ENCODE measurements around the gene ELMO1. TPM values are rescaled to one million over a fixed set of nuclear protein-coding genes. Genes with fewer than 3 reads are reported as not detected.

The ELMO1 gene
- total RNA-seq, 1 experiment from 2014 or later, result not detected

GRCh38 chr7:37359180-37359579, 89.5 kb downstream of the ELMO1 start:
- Histone ChIP-seq H3K4me3 (no peak overlapping the region), H3K27me3 (replicated peaks) (no peaks in the 10 kb centered on the region; the same call in 1 of the 2 replicates), H3K4me1 (replicated peaks) (no peaks in the 10 kb centered on the region), H3K36me3 (no peaks in the 10 kb centered on the region), H3K9me3 (replicated peaks) (no peaks in the 10 kb centered on the region), H3K27ac (no peak overlapping the region)
- no peak for DNase-seq (ENCODE audit: low read depth in 1 of 2, low spot score in 2 of 2)

- no peak for DNase-seq (ENCODE audit: low read depth in 1 of 2, low spot score in 2 of 2)
- H3K4me3 ChIP-seq, result no peak overlapping the region
- H3K27me3 ChIP-seq (replicated peaks), result no peaks in the 10 kb centered on the region; the same call in 1 of the 2 replicates
- H3K27ac ChIP-seq, result no peak overlapping the region
- no peaks in the 10 kb centered on the region for H3K9me3 ChIP-seq (replicated peaks)
- no peaks in the 10 kb centered on the region for H3K36me3 ChIP-seq
- no peaks in the 10 kb centered on the region for H3K4me1 ChIP-seq (replicated peaks)
These were observed 91.0 kb downstream of the ELMO1 start for GRCh38 chr7:37357637-37357996.

- H3K36me3 ChIP-seq, result no peaks in the 10 kb centered on the region
- DNase-seq (ENCODE audit: low read depth in 1 of 2, low spot score in 2 of 2), result no peak
- H3K4me3 ChIP-seq, result no peak overlapping the region
- H3K27ac ChIP-seq, result no peak overlapping the region
- H3K4me1 ChIP-seq (replicated peaks), result no peaks in the 10 kb centered on the region
- no peaks in the 10 kb centered on the region for H3K9me3 ChIP-seq (replicated peaks)
- no peaks in the 10 kb centered on the region; the same call in 1 of the 2 replicates for H3K27me3 ChIP-seq (replicated peaks)
These were observed 91.6 kb downstream of the ELMO1 start for GRCh38 chr7:37356911-37357636.

GRCh38 chr7:37354656-37355131, 94.0 kb downstream of the ELMO1 start:
- H3K27me3 ChIP-seq (replicated peaks), result no peaks in the 10 kb centered on the region

GRCh38 chr7:37353949-37354655, 94.6 kb downstream of the ELMO1 start:
- Histone ChIP-seq H3K9me3 (replicated peaks) (no peaks in the 10 kb centered on the region), H3K4me1 (replicated peaks) (no peaks in the 10 kb centered on the region), H3K36me3 (no peaks in the 10 kb centered on the region), H3K27me3 (replicated peaks) (no peaks in the 10 kb centered on the region), H3K4me3 (no peak overlapping the region), H3K27ac (no peak overlapping the region)
- DNase-seq (ENCODE audit: low read depth in 1 of 2, low spot score in 2 of 2), result no peak

More at GRCh38 chr7:37354656-37355131, 94.0 kb downstream of the ELMO1 start:
- H3K4me3 ChIP-seq, result no peak overlapping the region
- no peaks in the 10 kb centered on the region for H3K4me1 ChIP-seq (replicated peaks)
- no peak for DNase-seq (ENCODE audit: low read depth in 1 of 2, low spot score in 2 of 2)
- no peak overlapping the region for H3K27ac ChIP-seq
- H3K9me3 ChIP-seq (replicated peaks), result no peaks in the 10 kb centered on the region
- H3K36me3 ChIP-seq, result no peaks in the 10 kb centered on the region

- no peaks in the 10 kb centered on the region for H3K4me1 ChIP-seq (replicated peaks)
- H3K27me3 ChIP-seq (replicated peaks), result no peaks in the 10 kb centered on the region
- H3K27ac ChIP-seq, result no peak overlapping the region
- peak in 1 of 2 experiments; percentile 9 for DNase-seq (ENCODE audit: low read depth in 1 of 2, low spot score in 2 of 2)
- no peak overlapping the region for H3K4me3 ChIP-seq
- H3K36me3 ChIP-seq, result no peaks in the 10 kb centered on the region
- H3K9me3 ChIP-seq (replicated peaks), result no peaks in the 10 kb centered on the region
These were observed 95.4 kb downstream of the ELMO1 start for GRCh38 chr7:37352974-37353948.

- no peak for DNase-seq (ENCODE audit: low read depth in 1 of 2, low spot score in 2 of 2)
- no peaks in the 10 kb centered on the region for H3K9me3 ChIP-seq (replicated peaks)
These were observed 96.3 kb downstream of the ELMO1 start for GRCh38 chr7:37352251-37352880.

GRCh38 chr7:37351716-37352115, 96.9 kb downstream of the ELMO1 start:
- H3K9me3 ChIP-seq (replicated peaks), result no peaks in the 10 kb centered on the region

More at GRCh38 chr7:37352251-37352880, 96.3 kb downstream of the ELMO1 start:
- H3K36me3 ChIP-seq, result no peaks in the 10 kb centered on the region
- H3K4me1 ChIP-seq (replicated peaks), result no peaks in the 10 kb centered on the region
- H3K27ac ChIP-seq, result no peak overlapping the region
- no peak overlapping the region for H3K4me3 ChIP-seq
- no peaks in the 10 kb centered on the region for H3K27me3 ChIP-seq (replicated peaks)

GRCh38 chr7:37349979-37350590, 98.6 kb downstream of the ELMO1 start:
- Histone ChIP-seq H3K9me3 (replicated peaks) (no peaks in the 10 kb centered on the region), H3K36me3 (no peaks in the 10 kb centered on the region), H3K4me3 (no peak overlapping the region), H3K27ac (no peak overlapping the region), H3K4me1 (replicated peaks) (no peaks in the 10 kb centered on the region), H3K27me3 (replicated peaks) (no peaks in the 10 kb centered on the region; the same call in 1 of the 2 replicates)
- DNase-seq (ENCODE audit: low read depth in 1 of 2, low spot score in 2 of 2), result no peak

More at GRCh38 chr7:37351716-37352115, 96.9 kb downstream of the ELMO1 start:
- Histone ChIP-seq H3K4me1 (replicated peaks) (no peaks in the 10 kb centered on the region), H3K36me3 (no peaks in the 10 kb centered on the region), H3K27ac (no peak overlapping the region), H3K4me3 (no peak overlapping the region), H3K27me3 (replicated peaks) (no peaks in the 10 kb centered on the region; the same call in 1 of the 2 replicates)
- DNase-seq (ENCODE audit: low read depth in 1 of 2, low spot score in 2 of 2), result no peak

GRCh38 chr7:37348982-37349381, 99.7 kb downstream of the ELMO1 start:
- Histone ChIP-seq H3K27me3 (replicated peaks) (no peaks in the 10 kb centered on the region; the same call in 1 of the 2 replicates), H3K27ac (no peak overlapping the region), H3K9me3 (replicated peaks) (no peaks in the 10 kb centered on the region), H3K36me3 (no peaks in the 10 kb centered on the region), H3K4me1 (replicated peaks) (no peaks in the 10 kb centered on the region), H3K4me3 (no peak overlapping the region)
- DNase-seq (ENCODE audit: low read depth in 1 of 2, low spot score in 2 of 2), result no peak

GRCh38 chr7:37346761-37347160, 101.9 kb downstream of the ELMO1 start:
- Histone ChIP-seq H3K9me3 (replicated peaks) (no peaks in the 10 kb centered on the region), H3K27me3 (replicated peaks) (no peaks in the 10 kb centered on the region; the same call in 1 of the 2 replicates), H3K4me1 (replicated peaks) (no peaks in the 10 kb centered on the region), H3K36me3 (no peaks in the 10 kb centered on the region), H3K27ac (no peak overlapping the region), H3K4me3 (no peak overlapping the region)
- DNase-seq (ENCODE audit: low read depth in 1 of 2, low spot score in 2 of 2), result no peak

- Histone ChIP-seq H3K9me3 (replicated peaks) (no peaks in the 10 kb centered on the region), H3K36me3 (no peaks in the 10 kb centered on the region), H3K27me3 (replicated peaks) (no peaks in the 10 kb centered on the region; the same call in 1 of the 2 replicates), H3K27ac (no peak overlapping the region), H3K4me3 (no peak overlapping the region), H3K4me1 (replicated peaks) (no peaks in the 10 kb centered on the region)
- DNase-seq (ENCODE audit: low read depth in 1 of 2, low spot score in 2 of 2), result no peak
These were observed 103.6 kb downstream of the ELMO1 start for GRCh38 chr7:37344886-37345579.
